GM18858 (cell line): ENCODE data around the gene ITSN1.

Source experiments
- ATAC-seq: cut with Tn5 transposase; IDR thresholded peaks from one replicate; pipeline ENCODE4 v1.9.1; 2021; ENCODE audit not compliant: unreplicated experiment

ITSN1 gene

DNA sequence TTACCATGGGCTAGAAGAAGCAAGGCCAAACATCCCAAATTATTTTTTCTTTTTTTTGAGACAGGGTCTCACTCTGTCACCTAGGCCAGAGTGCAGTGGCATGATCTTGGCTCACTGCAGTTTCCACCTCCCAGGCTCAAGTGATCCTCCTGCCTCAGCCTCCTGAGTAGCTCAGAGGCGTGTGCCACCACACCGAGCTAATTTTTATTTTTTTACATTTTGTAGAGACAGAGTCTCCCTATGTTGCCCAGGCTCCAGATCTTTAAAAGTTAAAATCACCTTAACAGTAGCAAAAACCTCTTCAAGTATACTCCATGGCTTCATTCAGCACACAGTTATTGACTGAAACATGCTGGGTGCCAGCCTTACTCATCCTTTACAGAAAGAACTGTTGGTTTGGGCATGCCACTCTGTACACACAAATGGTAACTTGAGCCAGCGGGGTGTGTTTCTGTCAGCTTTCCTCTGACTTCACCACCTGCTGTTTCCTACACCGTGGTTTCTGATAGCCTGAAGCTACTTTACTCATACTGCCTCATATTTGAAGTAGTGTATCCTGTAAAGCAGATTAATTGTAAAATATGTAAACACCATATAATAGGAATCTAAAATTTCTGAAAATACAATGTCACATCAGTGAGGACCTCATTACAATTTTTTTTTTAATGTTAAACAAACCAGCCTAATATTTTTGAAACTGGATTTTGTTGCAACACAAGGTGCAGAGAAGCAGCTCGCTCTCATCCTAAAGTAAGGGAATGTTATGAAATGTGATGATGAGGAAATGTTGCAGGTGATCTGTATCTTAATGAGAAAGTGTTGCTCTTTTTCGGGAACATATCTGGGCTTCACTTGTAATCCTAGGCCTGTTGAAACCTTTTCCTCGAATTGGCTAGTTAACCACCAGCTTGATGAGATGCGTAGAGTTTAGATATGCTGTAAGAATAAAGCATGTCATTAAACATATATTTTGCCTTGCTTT is 159.4 kb downstream of the ITSN1 start:
- no peak for ATAC-seq

DNA sequence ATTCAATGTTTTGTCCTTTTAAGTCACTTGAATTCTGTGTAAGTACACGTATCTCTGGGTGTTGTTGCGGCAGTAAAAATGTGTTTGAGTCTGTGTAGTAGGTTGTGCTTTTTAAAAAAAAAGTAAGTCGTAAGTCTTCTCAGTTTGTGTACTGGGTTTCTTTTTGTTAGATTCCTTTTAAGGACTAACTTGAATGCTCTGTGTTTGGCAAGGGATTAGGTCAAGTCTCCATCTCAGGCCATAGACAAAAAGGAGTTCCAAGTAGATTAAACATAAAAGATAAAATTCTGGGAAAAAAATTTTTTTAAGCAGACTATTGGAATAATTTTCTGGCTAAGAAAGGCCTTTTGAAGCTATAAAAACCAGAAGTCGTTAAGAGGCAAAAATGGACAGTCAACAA is 160.2 kb downstream of the ITSN1 start:
- no peak for ATAC-seq

DNA sequence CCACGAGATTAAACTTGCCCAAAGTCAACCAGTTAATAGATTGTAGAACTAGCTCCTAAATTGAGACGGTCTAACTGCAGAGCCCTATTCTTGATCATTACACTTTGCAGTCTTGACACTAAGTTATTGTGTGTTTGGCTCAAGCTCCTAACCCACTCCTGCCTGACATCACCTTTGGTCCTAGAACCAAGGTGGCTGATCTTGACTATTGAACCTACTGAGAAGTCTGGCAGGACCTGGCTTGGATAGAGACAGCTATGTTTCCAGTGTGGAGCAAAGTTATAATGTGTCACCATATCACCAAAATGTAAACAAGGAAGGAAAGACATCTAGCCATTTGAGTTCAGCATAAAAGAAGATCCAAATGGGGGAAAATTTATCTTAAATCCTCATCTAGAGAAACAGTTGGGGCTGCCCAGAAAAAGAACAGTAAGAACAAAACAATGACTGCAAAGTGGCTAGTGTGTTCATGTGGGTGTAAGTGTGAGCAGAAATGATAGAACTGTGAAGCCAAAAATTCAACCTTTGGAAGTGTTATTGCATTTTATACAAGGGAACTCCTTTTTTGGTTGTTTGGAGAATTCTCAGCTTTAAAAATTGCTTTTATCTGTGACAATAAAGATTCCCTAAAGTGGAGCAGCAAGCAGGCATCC is 166.5 kb downstream of the ITSN1 start:
- ATAC-seq, result no peak

DNA sequence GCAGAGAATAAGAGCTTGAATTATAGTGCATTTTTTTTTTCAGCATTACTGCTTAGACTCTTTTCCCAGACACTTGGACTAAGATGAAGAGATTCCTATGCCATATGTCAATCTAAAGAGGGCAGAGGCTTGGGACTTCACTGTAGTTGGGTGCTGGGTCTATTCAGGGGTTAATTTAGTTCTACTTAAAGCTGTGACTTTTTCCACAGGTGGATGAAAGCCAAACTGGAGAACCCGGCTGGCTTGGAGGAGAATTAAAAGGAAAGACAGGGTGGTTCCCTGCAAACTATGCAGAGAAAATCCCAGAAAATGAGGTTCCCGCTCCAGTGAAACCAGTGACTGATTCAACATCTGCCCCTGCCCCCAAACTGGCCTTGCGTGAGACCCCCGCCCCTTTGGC is 168.5 kb downstream of the ITSN1 start:
- ATAC-seq, result no peak

DNA sequence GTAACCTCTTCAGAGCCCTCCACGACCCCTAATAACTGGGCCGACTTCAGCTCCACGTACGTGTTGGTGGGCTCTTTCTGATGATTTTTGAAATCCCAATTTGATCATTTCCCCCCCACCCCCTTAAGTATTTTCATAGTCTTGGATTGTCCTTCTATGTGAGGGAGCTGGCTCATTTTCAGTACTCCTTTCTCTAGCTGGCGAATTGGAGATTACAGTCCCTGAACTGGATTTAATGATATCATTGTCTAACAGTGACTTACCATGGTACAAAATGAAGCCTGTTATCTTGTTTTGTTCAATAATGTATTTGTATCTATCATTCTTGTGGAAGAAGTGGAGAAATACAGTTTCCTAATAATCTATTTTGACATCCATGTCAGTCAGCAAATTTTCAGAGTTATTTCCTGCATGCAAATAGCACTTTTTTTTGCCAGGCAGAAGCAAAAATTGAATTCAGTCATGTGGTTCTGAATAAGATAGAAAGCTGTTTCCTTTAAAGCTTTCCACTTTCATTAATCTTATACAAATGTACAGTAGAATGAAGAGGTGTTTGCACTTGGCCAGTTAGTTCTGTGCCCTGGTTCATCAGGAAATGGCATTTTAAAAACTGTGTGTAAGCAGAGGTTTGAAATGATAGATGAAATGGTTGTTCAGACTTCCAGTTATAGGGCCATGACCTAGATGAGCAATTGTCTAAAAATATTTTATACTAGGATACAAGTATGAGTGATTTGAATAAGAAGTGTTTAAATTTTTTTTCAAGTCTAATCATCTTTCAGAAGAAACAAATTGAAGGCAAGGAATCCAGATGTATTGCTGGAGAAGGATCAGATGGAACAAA is 169.1 kb downstream of the ITSN1 start:
- no peak for ATAC-seq

DNA sequence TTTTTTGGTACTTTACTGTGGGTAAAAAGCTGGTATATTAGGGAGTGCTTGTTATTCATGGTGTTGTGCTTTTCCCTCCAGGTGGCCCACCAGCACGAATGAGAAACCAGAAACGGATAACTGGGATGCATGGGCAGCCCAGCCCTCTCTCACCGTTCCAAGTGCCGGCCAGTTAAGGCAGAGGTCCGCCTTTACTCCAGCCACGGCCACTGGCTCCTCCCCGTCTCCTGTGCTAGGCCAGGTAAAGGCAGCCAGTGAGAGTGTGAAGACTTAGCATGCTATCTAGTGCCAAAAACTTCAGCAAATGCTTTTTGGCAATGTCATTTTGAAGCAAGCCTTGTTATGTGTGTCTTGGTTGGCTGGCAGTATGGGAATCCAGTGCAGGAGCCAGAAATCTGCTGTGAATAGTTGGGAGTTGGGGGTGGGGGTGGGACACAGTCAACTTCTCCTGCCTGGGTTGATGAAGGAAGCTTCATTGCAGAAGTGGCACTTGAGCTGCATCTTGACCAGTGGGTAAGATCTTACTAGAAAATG is 171.6 kb downstream of the ITSN1 start:
- ATAC-seq, result no peak

DNA sequence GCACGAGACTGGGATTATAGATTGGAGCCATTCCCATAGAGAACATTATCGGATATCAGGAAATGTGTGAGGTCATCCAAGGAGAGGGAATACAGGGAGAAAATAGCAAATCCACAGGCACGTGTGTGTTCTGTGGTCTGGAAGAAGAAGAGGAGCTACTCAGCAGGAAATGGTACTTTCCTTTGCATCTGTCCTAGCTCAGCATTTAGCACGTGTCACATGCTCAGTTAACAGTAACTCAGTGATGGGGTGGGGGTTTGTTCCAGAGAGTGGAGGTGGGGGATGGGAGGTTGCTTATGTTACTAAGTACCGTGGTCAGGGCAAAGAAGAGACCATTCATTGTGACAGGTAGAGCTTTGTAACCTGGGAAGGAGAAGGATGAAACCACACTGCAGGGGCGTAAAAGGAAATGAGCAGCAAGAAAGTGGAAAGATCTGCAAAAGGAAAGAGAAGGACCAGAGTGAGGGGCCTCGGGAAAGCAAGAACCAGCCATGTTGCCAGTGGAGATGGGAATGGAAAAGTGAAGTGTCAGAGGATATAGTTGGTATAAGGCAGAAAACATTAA is 172.9 kb downstream of the ITSN1 start:
- no peak for ATAC-seq

DNA sequence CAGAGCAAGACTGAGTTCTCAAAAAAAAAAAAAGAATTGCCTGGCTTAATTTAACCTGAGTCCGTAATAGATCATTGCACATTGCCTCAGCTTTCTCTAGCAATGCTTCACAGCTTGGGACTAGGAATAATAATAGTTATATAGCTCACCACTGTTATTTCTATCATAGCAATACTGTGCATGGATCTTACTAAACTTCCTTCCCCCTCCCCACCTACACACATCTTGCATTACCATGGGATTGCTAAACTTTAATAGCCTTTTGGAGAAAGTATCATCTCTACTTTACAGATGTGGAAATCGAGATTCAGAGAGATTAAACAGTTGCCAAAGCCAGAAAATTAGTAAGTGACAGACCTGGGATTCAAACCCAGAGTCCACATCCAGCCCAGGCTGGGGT is 173.9 kb downstream of the ITSN1 start:
- no peak for ATAC-seq

DNA sequence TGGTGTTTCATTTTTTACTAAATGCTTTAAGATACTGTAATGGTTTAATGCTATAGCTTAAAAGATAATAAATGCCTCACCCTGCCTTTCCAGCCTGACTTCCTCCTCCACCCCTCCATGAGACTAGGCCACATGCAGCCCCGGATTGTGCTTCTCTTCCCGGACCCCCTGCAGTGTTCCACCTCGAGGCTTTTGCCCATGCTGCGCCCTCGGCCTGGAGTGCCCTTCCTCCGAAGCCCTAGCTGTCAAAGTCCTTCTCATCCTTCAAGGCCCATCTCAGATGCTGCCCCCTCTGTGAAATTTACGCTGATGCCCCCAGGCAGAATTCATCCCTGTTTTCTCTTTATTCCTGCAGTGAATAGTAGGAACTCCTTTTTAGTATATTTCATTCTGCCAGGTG is 174.8 kb downstream of the ITSN1 start:
- ATAC-seq, result no peak

DNA sequence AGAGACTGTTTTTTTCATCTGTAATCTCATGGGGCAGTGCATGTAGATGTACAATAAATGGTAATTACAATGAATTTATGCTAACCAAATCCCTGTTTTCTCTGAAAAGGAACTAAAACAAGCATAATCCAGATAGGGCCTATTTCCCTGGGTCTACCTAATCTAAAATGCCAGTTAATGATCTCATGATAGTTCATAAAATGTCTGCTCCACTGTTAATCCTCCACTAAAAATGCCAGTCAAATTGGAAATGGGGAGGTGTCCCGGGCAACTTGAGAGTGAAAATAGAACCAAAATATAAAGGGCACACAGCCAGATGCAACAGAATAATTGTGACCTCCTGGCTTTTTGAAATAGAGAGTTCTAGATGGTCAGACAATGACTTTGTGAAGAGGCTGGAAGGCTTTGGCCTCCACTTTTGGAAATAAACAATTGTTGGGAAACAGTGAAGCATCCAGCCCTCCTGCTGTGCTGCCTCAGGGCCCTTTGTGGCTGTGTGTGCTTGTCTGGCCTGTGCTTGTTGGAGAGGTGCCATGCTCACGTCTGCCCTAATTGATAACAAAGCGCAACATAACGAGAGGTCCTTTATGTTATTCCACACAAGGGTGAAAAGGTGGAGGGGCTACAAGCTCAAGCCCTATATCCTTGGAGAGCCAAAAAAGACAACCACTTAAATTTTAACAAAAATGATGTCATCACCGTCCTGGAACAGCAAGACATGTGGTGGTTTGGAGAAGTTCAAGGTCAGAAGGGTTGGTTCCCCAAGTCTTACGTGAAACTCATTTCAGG is 175.6 kb downstream of the ITSN1 start:
- no peak for ATAC-seq

DNA sequence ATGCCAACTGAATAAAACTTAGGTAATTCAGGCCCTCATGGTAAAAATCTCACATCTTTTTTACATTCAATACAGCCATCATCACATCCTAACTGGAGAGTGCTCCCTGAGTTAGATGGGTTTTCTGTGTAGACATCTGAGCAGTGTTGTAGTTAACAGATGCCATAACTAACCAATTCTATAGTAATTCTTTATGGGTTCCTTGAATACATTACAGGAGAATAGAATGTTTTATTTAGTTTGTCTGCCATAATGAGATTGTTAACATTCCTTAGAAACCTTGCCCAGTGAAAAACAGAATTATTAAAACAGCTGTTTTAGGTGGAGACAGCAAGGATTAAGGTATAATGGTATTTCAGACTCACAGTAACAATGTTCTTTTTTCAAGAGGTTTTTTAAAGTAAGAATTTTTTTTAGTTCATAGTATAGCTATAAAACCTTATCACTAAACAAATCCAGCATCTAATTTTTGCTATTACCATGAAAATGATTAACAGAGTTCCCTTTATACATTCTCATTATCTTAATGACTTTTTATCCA is 178.0 kb downstream of the ITSN1 start:
- no peak for ATAC-seq

DNA sequence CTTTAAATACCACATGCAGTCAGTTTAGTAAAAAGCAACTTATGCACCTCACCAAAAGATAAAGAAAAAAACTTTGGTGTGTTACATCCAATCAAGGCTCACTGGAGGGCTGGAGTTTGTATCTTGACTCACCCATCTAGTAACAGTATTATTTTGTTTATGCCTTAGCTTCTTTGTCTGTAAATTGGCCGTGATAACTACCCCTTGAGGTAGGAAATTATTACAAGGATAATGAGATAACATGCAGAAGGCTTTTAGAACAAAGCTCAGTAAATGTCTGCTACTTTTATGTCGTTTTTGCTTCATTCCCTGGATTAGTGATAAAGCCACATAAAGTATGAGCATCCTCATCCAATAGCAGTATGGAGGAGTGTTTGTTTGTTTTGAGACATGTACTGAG is 178.5 kb downstream of the ITSN1 start:
- ATAC-seq, result no peak

DNA sequence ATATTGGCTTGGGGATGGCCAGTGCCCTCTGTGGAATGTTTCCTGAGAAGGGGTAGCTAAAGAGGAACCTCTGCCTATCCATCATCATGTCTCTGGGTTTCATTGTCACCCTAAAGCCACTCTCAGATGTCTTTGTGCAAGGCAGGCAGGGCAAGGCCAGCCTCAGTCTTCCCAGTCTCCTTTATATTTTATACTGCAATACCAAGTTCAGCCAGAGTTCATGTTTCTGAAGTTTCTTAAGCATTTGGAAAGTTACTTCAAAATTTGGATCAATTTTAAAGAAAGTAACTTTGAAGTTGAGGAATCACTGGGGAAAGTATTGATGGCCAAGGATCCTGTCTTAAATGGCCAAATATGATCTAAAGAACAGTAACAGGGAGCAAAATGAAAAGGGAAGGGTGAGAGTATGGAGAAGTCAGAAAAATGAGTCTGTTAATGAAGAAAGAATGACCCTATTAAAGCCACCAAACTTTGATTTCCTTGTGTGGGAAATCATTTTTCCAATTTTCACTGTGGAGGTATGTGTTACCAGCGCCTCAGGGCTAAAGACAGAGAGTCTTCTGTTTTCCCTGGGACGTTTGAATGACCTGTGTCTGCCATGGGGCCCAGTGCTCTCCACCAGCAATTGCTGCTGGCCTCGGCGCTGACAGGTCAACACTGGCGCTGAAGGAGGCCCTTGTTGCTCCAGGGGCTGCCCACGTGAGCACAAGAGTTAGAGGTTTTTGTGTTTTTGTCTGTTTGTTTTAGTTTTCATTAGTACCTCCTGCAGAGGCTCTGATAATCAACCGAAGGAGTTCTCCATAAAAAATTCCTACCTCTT is 179.4 kb downstream of the ITSN1 start:
- no peak for ATAC-seq

DNA sequence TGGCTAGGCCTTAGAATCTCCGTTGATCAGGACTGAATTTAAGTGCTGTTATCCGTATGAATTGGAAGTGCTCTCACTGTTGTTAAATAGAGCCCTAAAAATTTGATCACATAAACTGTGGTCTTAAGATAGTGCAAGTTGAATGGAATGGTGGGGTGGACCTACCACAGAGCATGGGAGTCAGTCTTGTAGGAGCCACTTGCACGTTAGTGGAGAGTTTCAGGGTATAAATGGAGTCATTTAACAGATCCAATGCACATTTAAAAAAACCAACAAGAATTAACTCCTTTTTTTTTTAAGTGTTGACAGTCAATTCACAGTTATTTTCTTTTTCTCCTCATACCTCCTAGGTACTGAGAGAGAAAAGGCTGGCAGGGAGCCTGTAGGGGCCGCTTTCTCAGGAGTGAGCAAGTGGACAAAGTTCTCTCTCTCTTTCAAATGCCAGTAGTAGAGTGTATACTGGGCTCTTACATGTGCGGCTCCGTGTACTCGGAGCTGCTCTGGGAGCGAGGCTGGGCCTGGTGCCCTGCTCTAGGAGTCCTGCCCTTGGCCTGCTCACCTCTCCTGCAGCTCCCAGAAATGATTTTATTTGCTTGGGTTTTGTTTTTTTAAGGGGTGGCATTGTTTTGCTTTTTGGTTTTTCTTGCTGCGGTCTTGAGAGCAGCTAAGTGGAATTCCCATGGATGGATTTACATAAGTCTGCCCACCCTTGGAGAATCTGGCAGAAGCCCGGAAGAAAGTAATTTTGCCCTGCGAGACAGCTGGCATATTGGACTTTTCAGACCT is 182.0 kb downstream of the ITSN1 start:
- ATAC-seq, result no peak

DNA sequence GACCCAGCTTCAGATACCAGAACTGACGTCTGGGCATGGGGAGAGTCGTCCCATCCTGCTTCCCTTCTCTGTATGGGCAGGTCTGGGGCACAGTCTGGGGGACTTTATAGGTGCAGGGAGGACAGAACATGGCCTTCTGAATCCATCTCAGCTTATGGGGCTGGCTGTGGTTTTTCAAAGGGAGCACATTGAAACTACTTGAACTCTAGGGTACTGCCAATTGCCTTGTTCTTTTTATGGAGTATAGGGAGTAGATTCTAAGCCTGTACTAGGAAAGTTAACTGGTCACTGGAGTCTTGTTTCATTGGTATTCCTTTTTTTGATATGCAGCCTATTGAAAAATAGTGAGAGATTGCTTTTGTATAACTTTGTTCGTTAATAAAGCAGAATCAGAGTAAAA is 183.1 kb downstream of the ITSN1 start:
- no peak for ATAC-seq

DNA sequence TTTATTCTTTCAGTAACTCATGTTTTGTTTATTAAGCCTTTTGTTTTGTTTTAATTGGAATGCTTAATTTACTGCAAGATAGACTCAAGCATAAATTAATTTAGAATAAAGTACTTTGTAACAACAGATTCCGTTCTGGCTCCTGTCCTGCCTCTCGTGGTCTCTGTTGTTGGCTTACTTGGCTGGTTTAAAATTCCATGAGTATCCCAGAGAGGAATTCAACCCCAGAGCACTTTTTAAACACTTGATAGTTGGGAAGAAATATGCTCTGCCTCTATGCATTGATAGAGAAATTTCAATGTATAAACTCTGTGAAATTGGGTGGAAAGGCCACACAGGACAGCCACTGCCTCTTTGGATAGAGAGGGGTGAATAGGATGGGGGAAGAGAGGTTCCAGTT is 183.6 kb downstream of the ITSN1 start:
- ATAC-seq, result no peak

DNA sequence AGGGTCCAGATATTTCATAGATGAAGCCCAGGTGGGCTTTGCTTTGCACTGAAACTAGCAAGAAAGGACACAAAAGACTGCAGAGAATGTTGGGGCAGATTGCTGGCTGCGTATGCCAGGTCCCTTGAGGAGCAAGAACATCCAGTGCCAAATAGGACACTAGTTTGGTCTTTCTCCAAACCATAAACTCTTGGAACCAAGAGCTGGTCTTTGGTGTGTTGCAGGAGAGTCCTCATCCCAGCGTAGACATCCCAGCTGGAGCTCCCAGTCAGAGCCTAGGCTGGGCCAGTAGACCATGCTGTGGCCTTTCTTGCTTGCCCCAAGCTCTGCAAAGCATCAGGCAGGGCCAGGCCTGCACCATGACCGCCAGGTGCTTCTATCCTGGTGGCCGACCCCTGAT is 185.8 kb downstream of the ITSN1 start:
- no peak for ATAC-seq

DNA sequence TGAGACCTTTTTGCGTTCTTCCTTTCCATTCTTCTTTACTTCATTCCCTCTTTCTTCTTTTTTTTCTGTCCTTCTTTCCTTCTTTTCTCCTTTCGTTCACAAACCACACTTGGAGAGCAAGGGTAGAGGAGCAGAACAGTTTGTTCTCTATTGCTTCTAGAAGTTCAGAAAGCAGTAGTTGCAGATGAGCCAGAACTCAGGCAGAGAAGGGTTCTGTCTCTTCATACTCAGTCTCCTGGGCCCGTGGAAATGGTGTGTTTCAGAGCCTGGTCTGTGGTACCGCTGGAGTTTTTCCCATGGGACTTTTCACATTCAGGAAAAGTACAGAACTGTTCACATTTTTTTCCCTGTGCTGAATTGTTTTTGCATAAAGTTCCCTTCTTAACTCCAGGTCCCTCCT is 186.3 kb downstream of the ITSN1 start:
- no peak for ATAC-seq
